ENCODE data around the gene MTHFD1L.

MTHFD1L gene

DNA sequence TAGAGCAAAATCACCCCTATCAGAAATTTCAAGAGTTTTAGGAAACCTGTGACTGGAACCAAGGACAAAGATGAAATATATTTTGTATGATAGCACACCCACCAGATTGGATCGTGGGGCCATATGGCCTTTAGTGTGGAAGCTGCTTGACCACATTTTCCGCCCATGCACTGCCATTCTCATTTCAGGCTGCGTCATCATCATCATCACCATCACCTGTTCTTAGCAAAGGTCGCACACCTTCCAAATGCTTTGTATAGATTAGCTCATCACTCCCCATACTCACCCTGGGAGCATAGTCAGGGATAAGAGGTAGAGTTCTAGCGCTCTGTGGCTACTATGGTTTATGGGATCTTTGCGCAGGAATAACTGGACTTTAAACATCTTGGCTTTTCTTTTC, 185.7 kb downstream of the MTHFD1L start:
- DNase-seq (ENCODE audit: low read depth, low spot score) = no peak
- no peak overlapping the region for H3K4me3 ChIP-seq (ENCODE audit: low read length)

DNA sequence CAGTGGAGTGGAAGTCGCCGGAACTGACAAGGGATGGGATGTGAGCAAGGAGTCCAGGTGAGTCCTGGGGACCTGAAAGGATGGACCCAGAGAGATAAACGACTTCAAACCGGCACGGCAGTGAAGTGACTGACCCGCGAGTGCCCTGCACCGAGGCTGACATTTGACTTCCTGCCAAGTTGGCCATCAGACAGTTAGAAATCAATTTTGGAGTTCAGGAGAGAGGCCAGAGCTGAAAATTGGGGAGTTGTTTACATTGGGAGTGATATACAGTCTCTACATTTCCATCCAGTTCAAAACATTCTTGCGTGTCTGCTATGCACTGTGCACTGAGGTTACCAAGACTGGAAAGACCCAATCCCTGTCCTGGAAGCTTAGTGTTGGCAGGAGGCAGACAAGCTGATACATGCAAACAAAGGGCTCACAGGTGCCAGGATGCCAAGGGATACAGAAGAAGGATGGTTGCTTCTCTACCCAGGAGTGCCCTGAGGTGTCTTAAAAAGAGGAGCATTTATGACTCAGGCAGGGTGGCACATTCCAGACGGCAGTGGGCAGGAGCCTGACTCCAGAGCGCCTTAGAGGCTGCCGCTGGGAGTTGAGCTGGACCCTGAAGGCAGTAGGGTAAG, 186.6 kb downstream of the MTHFD1L start:
- no peak for DNase-seq (ENCODE audit: low read depth, low spot score)

DNA sequence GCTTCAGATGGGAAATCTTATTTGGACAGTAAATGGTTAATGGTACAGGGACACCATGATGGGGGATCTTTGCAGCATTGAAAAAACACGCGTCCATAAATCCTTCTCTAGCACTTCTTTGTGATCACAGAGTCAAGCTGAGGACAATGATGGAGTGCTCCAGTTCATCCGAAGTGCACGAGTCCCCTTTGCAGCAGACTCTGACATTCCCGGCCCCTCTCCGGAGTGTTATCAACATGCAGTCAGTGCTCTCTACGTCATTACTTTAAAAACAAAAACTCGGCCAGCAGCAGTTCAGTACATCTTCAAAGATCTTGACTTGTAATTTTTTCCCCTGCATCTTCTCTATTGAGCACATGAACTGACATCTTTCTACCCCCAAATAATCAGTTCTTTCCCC, 188.8 kb downstream of the MTHFD1L start:
- no peak overlapping the region for H3K4me3 ChIP-seq (ENCODE audit: low read length)
- DNase-seq (ENCODE audit: low read depth, low spot score) = no peak

More for the DNA sequence above, 186.6 kb downstream of the MTHFD1L start:
- H3K4me3 ChIP-seq (ENCODE audit: low read length) = no peak overlapping the region

DNA sequence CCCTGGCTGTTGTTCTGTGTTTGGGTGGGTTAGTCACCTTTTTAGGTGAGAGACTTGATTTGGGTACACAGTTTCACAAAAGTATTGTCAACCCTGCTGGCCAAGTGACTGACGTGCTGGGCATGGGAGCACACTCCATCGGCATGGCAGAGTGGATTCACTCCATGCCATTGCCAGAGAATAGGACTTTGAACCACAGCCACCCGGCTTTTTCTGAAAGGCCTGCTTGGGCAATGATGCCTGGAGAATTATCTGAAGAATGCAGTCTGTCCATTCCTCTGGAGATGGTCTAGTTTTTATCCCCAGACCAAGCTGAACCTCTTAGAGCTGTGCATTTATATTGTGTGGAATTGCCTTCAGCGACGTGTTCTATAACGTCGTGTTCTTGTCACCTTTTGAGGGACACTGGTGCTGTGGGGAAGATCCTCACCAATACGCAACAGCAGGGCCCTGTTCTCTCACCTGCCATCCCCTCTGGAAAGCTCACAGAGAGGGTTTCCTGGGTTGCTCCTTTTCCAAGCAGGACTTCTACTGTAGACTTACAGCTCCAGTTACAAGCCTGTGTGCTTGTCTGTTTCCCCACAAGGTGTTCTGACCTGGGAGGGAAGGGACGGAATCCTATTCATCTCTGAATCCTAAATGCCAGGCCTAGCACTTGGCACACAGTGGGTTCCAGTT, 190.9 kb downstream of the MTHFD1L start:
- no peak overlapping the region for H3K4me3 ChIP-seq (ENCODE audit: low read length)
- no peak for DNase-seq (ENCODE audit: low read depth, low spot score)

DNA sequence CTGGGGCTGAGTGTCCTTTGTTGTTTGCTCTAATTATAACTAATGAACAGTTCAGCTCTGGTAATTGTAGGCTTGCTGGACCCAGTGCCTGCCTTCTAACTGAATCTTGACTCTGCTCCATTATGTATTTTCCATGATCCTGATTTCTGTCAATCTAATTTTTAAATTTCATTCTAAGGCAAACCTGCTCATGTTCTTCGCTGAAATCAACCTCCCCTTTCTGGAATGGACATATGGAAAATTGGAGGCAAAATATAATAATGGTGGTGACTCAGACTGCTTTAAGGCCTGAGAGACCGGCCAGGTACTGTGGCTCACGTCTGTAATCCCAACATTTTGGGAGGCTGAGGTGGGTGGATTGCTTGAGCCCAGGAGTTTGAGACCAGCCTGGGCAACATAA, 191.6 kb downstream of the MTHFD1L start:
- no peak for DNase-seq (ENCODE audit: low read depth, low spot score)
- H3K4me3 ChIP-seq (ENCODE audit: low read length) = no peak overlapping the region

DNA sequence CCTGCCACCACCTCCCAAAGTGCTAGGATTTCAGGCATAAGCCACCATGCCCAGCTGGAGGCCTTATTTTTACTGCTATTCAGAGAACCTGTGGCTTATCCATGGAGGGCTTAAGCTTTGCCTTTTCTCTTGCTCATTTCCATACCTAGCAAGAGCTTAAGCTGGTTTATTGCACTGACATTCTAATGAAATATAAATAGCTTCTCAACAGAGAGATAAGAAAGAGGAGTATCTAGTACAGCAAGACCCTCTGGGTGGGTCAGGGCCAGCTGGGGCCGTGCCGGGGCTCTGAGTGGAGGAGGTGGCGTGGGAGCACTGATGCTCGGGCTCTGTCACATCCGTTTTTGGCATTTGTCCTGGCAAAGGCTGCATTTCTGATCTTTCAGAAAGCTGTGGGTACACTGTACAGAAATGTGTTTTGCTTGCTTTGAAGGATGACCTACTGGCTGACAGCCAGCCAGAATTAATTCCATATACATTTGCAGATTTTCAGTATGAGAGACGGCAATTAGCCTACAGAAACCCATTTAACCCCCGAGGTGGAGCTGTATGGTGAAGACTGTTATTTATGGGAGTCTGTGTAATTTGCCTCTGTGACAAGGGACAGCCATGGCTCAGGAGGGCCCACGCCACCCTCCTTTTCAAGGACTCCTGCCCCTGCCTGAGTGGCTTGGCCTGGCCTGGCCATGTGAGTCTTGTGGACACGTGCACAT, 192.7 kb downstream of the MTHFD1L start:
- H3K4me3 ChIP-seq (ENCODE audit: low read length) = no peak overlapping the region
- DNase-seq (ENCODE audit: low read depth, low spot score) = no peak

DNA sequence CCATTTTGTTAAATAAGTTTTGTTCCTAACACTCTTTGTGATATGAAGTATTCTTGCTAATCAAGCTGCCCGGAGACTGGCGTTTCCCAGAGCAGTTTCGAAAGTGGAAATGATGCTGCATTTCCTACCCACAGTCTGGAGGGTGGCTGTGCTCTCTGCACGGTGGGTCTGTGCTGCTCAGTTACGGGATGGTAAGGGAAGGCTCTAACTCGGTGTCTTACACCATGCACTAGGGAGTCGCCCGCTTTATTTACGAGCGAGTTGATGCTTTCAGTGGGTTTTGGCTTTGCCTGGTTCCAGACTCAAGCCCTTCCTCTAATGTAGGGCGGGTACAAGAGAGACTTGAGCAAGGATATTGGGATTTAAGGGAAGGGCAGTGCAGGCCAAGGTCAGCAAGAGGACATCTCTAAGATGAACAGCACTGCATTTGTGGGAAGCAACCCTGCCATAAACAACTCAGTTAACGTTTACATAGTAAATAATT, 194.2 kb downstream of the MTHFD1L start:
- DNase-seq (ENCODE audit: low read depth, low spot score) = no peak
- no peak overlapping the region for H3K4me3 ChIP-seq (ENCODE audit: low read length)

DNA sequence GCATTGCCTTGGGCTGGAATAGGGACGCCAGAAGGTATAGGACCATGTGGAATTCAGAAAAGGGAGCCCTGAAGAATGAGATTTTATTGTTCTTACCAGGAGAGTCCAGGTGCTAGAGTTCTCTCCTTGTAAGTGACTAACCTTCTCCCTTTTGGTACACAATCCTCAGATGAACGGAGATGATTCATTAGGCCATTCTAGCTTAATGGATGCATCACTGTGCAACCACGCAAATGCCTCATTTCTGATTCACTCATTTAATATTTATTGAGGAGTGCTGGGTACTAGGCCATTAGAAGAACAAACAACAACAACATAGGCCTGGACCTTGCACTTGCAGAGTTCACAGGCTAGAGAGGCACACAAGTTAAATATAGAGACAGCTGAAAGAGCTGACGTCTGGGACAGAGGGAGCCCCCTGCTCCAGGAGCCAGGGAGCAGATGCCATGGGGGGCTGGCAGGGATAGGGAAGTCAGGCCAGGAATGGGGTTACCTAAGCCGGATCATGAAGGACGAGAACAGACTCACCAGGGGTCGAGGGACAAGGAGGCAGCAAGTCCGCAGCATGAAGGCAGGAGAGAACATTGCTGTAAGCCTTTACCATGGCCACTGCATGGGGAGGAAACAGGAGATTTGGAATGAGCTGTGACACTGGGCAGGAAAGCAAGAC, 194.7 kb downstream of the MTHFD1L start:
- no peak overlapping the region for H3K4me3 ChIP-seq (ENCODE audit: low read length)
- no peak for DNase-seq (ENCODE audit: low read depth, low spot score)

DNA sequence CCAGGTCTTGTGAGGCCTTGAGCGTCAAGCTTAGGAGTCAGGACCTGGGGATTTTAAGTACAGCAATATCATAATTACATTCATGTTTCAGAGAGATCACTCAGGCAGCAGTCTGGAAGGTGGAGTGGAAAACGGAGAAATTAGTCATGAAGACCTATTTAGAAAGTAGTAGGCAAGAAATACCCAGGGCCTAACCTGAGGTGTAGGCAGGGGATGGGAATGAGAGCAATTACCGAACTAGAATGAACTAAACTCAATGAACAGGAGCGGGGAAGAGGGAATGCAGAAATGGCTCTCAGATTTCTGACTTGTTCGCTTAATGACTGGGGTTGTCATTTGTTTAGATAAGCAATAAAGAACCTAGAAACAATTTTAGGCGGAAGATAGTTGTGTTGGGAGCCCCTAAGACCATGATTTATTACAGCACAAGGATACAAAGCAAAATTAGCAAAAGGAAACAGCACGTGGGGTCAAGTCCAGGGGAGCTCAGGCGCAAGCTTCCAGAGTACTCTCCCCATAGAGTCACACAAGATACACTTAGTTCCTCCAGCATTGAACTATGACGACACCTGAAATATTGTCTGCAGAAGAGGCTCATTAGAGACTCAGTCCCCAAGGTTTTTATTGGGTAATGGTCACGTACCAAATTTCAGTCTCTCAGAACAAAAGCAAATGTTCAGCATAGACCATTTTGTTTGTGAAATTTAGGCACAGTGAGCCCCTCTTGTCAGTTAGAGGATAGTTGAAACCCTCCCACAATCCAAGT, 195.4 kb downstream of the MTHFD1L start:
- H3K4me3 ChIP-seq (ENCODE audit: low read length) = no peak overlapping the region
- no peak for DNase-seq (ENCODE audit: low read depth, low spot score)

DNA sequence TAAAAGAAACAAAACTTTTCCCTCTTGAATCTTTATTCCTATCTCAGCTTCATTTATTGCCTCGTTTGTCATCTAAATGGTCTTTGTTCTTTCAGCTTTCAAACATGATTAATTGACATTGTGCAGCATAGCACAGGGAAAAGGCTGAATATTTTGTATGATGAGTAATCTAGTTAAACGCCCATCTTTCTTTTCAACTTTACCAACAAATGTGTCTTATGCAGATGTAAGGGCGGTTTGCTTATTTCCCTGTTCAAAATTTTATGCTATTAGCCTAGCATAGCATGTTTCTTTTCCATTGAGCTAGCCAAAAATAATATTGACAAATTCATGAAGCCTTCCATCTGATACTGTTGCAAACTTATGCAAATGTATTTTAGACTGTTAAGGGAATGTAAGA, 197.8 kb downstream of the MTHFD1L start:
- no peak overlapping the region for H3K4me3 ChIP-seq (ENCODE audit: low read length)
- no peak for DNase-seq (ENCODE audit: low read depth, low spot score)

DNA sequence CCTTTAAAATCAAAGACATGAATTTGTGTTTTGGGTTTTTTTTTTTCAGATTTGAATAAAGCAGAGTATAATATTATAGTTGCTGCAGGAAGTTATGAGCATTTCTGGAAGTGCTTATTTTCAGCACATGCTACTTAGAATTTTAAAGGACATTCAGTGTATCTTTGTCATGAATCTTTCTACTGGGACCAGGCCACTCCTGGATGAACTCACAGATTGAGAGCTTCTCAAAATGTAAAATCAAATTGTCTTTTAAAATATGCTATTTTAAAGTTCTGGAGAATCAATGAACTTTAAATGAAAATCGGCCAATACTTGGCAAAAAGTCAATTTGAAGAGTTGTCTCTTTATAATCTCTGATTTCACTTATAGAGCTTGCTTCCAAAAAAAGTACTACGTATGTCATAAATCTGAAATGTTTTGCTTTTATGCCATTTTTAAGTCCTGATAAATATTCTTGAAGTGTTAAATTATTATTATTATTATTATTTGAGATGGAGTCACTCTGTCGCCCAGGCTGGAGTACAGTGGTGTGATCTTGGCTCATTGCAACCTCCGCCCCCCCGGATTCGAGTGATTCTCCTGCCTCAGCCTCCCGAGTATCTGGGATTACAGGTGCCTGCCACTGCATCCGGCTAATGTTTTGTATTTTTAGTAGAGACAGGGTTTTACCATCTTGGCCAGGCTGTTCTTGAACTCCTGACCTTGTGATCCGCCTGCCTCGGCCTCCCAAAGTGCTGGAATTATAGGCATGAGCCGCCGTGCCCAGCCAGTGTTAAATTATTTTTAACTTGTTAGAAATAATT, 198.5 kb downstream of the MTHFD1L start:
- no peak for DNase-seq (ENCODE audit: low read depth, low spot score)
- H3K4me3 ChIP-seq (ENCODE audit: low read length) = no peak overlapping the region

DNA sequence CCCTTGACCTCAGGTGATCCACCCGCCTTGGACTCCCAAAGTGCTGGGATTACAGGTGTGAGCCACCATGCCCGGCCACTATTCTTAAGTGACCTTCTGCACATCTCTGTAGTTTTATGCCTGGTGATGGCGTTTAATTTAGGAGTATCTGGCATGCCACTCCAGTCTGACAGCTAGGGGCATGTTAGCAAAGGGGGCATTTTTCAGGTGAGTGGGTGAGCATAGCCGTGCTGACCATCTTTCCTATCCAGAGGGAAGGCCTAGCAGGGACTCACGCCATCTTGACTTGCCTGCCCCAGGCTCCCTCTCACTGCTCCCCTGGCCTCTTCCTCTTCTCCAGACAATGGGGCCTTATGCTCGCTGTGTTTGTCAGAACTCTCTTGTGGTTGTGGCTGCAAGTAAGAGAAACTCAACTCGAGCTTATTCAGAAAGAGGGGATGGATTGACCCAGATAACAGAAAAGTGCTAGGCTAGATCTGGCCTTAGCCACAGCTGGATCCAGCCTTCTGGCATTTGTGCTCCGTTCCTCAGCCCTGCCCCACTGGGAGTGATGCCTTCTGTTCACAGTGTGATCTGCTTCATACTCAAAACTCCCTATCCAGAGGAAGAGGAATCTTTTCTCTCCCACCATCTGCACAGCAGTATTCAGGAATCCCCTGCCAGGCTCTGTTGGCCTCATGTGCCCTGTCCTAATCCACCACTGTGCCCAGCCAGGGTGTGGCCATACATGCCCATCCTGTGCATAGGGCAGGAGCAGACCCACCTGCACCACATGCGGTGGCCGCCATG, 199.7 kb downstream of the MTHFD1L start:
- H3K4me3 ChIP-seq (ENCODE audit: low read length) = no peak overlapping the region
- DNase-seq (ENCODE audit: low read depth, low spot score) = no peak

DNA sequence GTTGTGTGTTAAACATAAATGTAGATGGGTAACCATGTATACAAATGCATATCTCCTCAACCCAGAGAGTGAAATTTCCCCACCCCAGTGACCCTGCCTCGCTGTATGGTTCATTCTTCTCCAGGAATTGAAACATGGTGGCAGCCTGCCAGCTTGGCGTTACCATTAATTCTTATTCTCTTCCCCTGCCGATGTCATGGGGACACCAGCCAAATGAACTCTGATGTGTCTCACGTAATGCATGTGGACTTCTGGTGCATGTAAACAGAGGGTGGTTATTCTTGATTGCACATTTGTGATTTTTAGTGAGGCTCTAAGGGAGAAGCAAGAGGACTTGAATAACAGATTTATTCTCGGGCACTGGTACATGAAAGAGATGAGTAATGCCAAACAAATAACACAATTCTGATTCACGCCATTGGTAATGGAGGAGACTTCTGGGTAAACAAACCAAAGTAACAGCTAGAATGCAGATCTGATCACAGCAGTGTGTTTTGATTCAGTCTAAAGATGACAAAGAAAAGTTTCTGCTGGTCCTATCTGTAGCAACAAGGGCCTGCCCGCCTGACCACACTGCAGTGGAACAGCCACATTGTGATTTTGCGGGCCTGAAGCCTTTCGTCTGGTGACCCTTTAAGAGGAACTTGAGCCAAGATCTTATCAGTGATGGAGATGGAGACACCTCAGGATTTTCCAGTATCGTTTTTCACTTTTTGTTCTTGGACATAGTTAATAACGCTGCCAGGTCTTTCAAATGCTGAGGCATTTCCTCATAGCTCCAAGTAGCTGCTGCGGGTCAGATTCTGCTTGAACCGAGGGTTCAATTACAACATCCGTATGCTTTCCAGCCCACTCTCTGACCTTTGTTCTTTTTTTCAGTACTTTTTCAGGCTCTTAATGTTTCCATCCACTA, 202.4 kb downstream of the MTHFD1L start:
- DNase-seq (ENCODE audit: low read depth, low spot score) = no peak
- H3K4me3 ChIP-seq (ENCODE audit: low read length) = no peak overlapping the region

DNA sequence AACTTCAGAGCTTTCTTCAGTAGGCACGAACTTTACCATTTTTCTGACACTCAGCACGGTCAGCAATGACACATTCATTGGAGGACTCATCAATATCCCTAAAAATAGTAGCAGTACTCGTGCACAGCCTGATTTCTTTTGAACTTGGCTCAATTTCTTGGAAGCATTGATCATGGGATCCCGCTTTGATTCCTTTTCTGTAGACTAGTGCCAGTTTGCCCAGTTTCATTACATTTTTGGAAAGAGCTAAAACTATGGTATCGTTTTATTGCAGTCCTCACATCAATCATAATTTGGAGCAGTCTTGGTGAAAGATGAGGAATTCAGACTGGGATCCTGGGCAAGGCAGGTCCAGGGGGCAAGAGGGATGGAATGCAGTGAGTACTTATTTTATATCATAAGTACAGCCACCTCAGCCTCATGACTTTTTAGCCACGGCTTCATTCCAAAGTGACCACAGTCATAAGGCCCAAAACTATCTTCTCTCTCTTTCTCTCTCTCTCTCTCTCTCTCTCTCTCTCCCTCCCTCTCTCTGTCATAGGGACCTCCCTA, 203.3 kb downstream of the MTHFD1L start:
- DNase-seq (ENCODE audit: low read depth, low spot score) = no peak
- no peak overlapping the region for H3K4me3 ChIP-seq (ENCODE audit: low read length)

DNA sequence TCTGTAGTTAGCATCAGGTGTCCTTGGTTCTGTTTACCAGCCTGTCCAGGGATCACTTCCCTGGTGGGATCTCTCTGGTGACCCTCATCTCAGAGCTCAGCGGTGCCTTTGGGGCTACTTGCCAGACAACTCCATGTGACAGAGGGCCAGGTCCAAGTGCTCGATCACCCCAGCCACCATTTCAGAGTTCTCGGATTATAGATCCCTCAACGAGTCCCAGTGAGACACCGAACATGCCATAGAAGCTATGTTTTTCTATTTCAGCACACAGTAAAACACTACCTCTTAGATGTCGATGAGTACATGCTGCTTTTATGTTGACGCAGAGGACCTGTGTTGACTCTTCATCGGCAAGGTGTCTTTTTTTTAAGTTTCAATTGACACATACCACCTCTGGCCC, 204.1 kb downstream of the MTHFD1L start:
- no peak for DNase-seq (ENCODE audit: low read depth, low spot score)
- no peak overlapping the region for H3K4me3 ChIP-seq (ENCODE audit: low read length)

DNA sequence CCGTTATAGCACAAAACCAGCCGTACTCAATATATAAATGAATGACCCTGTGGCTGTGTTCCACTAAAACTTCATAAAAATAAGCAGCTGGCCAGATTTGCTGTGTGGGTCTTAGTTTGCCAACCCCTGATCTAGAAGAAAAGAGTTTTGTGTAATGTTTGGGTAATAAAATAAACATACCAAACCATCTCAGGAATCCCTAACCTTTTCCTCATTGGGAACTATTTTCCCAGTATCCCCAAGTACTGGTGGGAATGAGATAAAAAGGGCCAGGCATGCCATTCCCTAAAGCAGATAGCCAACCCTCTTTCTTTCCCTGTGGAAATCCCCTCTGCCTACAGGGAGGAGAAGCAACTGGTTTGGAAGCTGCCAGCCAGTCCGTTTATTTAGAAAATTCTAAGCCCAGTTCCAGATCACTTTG, 205.1 kb downstream of the MTHFD1L start:
- no peak for DNase-seq (ENCODE audit: low read depth, low spot score)
- no peak overlapping the region for H3K4me3 ChIP-seq (ENCODE audit: low read length)
